ENCODE results near the gene MPHOSPH6. TPM values are rescaled to one million over a fixed set of nuclear protein-coding genes. Genes with fewer than 3 reads are reported as not detected.
"Not testable (repeated sequence)": the region's sequence is repeated elsewhere in the genome, so short reads cannot be mapped to it uniquely, and the experiment has no call there.

Gene MPHOSPH6
- total RNA-seq = 10 to 100 TPM; 48.0 to 48.7 TPM

GRCh38 chr16:82169861-82170845 is at the start of gene MPHOSPH6:
Gene MPHOSPH6 (minus strand): TSS chr16:82170224. CDS start chr16:82170175, 49 bp downstream.
- intact Hi-C loops (cut with DNase I, micrococcal nuclease) = loop anchor here (1.0 to 10.0 kb wide), 8 partner anchors 17 to 855 kb away; partner anchors contain the start of genes GAN (in 1 of the 2) and SDR42E1 (in 1 of the 2)
- peaks cover 1% of the 10 kb centered on the region for H3K9me3 Mint-ChIP-seq (ENCODE audit: low read depth)
- ATAC-seq (peak; percentile 94), DNase-seq (peak; percentile 95)
- H3K27ac Mint-ChIP-seq = peak within 1 kb of the TSS; percentile 97
- ChIA-PET CTCF (interaction anchor here (0.8 to 2.4 kb wide), 6 partner anchors 11 to 484 kb away, joined by 3 to 11 read pairs (median 6); no protein-coding TSS in a partner anchor), POLR2A (interaction anchor here (0.6 to 1.2 kb wide), 2 partner anchors 22 to 484 kb away, joined by 3 to 4 read pairs; no protein-coding TSS in a partner anchor)
- peaks cover 25% of the 10 kb centered on the region for H3K27me3 Mint-ChIP-seq
- H3K4me3 Mint-ChIP-seq = peak within 1 kb of the TSS; percentile 96
- peaks cover 31% of the 10 kb centered on the region for H3K4me1 Mint-ChIP-seq
- peaks cover 34% of the 10 kb centered on the region for H3K36me3 Mint-ChIP-seq (ENCODE audit: low read depth)

- Mint-ChIP-seq H3K27ac (no peak overlapping the region), H3K4me3 (no peak overlapping the region), H3K27me3 (peaks cover 8% of the 10 kb centered on the region), H3K36me3 (ENCODE audit: low read depth) (no peaks in the 10 kb centered on the region), H3K9me3 (ENCODE audit: low read depth) (no peaks in the 10 kb centered on the region), H3K4me1 (no peaks in the 10 kb centered on the region)
- CTCF ChIA-PET = interaction anchor here (1.1 kb wide), 1 partner anchor 11 kb away, joined by 6 read pairs; no protein-coding TSS in a partner anchor
- intact Hi-C loops (cut with DNase I, micrococcal nuclease) = no loop called here
- DNase-seq = no peak
- POLR2A ChIA-PET = no interaction called here
- no peak for ATAC-seq
These were observed 49.3 kb upstream of the MPHOSPH6 start for GRCh38 chr16:82219298-82219697.

GRCh38 chr16:82209314-82209713 is 39.3 kb upstream of the MPHOSPH6 start:
- H3K4me3 Mint-ChIP-seq; H3K36me3 Mint-ChIP-seq (ENCODE audit: low read depth); ATAC-seq; H3K4me1 Mint-ChIP-seq; POLR2A ChIA-PET; H3K27ac Mint-ChIP-seq; H3K9me3 Mint-ChIP-seq (ENCODE audit: low read depth); CTCF ChIA-PET; DNase-seq; intact Hi-C loops (cut with DNase I, micrococcal nuclease): not testable (repeated sequence)
- H3K27me3 Mint-ChIP-seq = peaks cover 27% of the 10 kb centered on the region

- no peak overlapping the region for H3K27ac Mint-ChIP-seq
- no peak for ATAC-seq
- DNase-seq = no peak
- ChIA-PET CTCF (no interaction called here), POLR2A (no interaction called here)
- H3K4me1 Mint-ChIP-seq = no peaks in the 10 kb centered on the region
- peaks cover 10% of the 10 kb centered on the region for H3K27me3 Mint-ChIP-seq
- no peak overlapping the region for H3K4me3 Mint-ChIP-seq
- intact Hi-C loops (cut with DNase I, micrococcal nuclease) = no loop called here
- H3K36me3 Mint-ChIP-seq (ENCODE audit: low read depth) = no peaks in the 10 kb centered on the region
- H3K9me3 Mint-ChIP-seq (ENCODE audit: low read depth) = peaks cover 2% of the 10 kb centered on the region
These were observed 33.2 kb upstream of the MPHOSPH6 start for GRCh38 chr16:82203198-82203597.

- CTCF ChIA-PET = no interaction called here
- H3K9me3 Mint-ChIP-seq (ENCODE audit: low read depth) = peaks cover 2% of the 10 kb centered on the region
- peaks cover 3% of the 10 kb centered on the region for H3K27me3 Mint-ChIP-seq
- H3K4me3 Mint-ChIP-seq = no peak overlapping the region
- H3K4me1 Mint-ChIP-seq = no peaks in the 10 kb centered on the region
- H3K36me3 Mint-ChIP-seq (ENCODE audit: low read depth) = no peaks in the 10 kb centered on the region
- ATAC-seq (no peak), DNase-seq (no peak)
- POLR2A ChIA-PET = no interaction called here
- H3K27ac Mint-ChIP-seq = no peak overlapping the region
- intact Hi-C loops (cut with DNase I, micrococcal nuclease) = no loop called here
These were observed 31.9 kb upstream of the MPHOSPH6 start for GRCh38 chr16:82201926-82202325.

GRCh38 chr16:82201351-82201750 is 31.3 kb upstream of the MPHOSPH6 start:
- Mint-ChIP-seq H3K27me3 (no peaks in the 10 kb centered on the region), H3K4me1 (no peaks in the 10 kb centered on the region), H3K4me3 (no peak overlapping the region), H3K36me3 (ENCODE audit: low read depth) (no peaks in the 10 kb centered on the region), H3K9me3 (ENCODE audit: low read depth) (peaks cover 2% of the 10 kb centered on the region), H3K27ac (no peak overlapping the region)
- intact Hi-C loops (cut with DNase I, micrococcal nuclease) = no loop called here
- ChIA-PET POLR2A (no interaction called here), CTCF (no interaction called here)
- DNase-seq = no peak
- no peak for ATAC-seq

GRCh38 chr16:82199209-82199608 is 29.2 kb upstream of the MPHOSPH6 start:
- no peak for ATAC-seq

GRCh38 chr16:82197540-82198240 is 27.7 kb upstream of the MPHOSPH6 start:
- intact Hi-C loops (cut with DNase I, micrococcal nuclease) = no loop called here

More at GRCh38 chr16:82199209-82199608, 29.2 kb upstream of the MPHOSPH6 start:
- intact Hi-C loops (cut with DNase I, micrococcal nuclease) = no loop called here
- Mint-ChIP-seq H3K27ac (no peak overlapping the region), H3K4me3 (no peak overlapping the region), H3K27me3 (peaks cover 2% of the 10 kb centered on the region), H3K36me3 (ENCODE audit: low read depth) (no peaks in the 10 kb centered on the region), H3K4me1 (peaks cover 2% of the 10 kb centered on the region), H3K9me3 (ENCODE audit: low read depth) (no peaks in the 10 kb centered on the region)
- ChIA-PET CTCF (interaction anchor here (0.5 to 1.0 kb wide), 4 partner anchors 27 to 152 kb away, joined by 3 to 4 read pairs (median 3); no protein-coding TSS in a partner anchor), POLR2A (no interaction called here)
- DNase-seq = no peak

GRCh38 chr16:82195917-82196494 is 26.0 kb upstream of the MPHOSPH6 start:
- POLR2A ChIA-PET = no interaction called here
- DNase-seq (no peak), ATAC-seq (no peak)
- peaks cover 2% of the 10 kb centered on the region for H3K27me3 Mint-ChIP-seq
- intact Hi-C loops (cut with DNase I, micrococcal nuclease) = no loop called here
- H3K4me1 Mint-ChIP-seq = peaks cover 20% of the 10 kb centered on the region
- no peak overlapping the region for H3K27ac Mint-ChIP-seq
- no peaks in the 10 kb centered on the region for H3K9me3 Mint-ChIP-seq (ENCODE audit: low read depth)
- no peaks in the 10 kb centered on the region for H3K36me3 Mint-ChIP-seq (ENCODE audit: low read depth)
- CTCF ChIA-PET = no interaction called here
- no peak overlapping the region for H3K4me3 Mint-ChIP-seq

More at GRCh38 chr16:82197540-82198240, 27.7 kb upstream of the MPHOSPH6 start:
- H3K4me3 Mint-ChIP-seq = no peak overlapping the region
- DNase-seq = no peak
- no peaks in the 10 kb centered on the region for H3K36me3 Mint-ChIP-seq (ENCODE audit: low read depth)
- no peak for ATAC-seq
- CTCF ChIA-PET = interaction anchor here (0.5 kb wide), 1 partner anchor 33 kb away, joined by 3 read pairs; no protein-coding TSS in a partner anchor
- H3K27me3 Mint-ChIP-seq = peaks cover 2% of the 10 kb centered on the region
- no peak overlapping the region for H3K27ac Mint-ChIP-seq
- no peaks in the 10 kb centered on the region for H3K9me3 Mint-ChIP-seq (ENCODE audit: low read depth)
- H3K4me1 Mint-ChIP-seq = peaks cover 12% of the 10 kb centered on the region
- POLR2A ChIA-PET = no interaction called here

- no peak overlapping the region for H3K27ac Mint-ChIP-seq
- H3K4me3 Mint-ChIP-seq = no peak overlapping the region
- H3K4me1 Mint-ChIP-seq = peaks cover 20% of the 10 kb centered on the region
- ATAC-seq (no peak), DNase-seq (no peak)
- peaks cover 12% of the 10 kb centered on the region for H3K27me3 Mint-ChIP-seq
- no peaks in the 10 kb centered on the region for H3K9me3 Mint-ChIP-seq (ENCODE audit: low read depth)
- ChIA-PET POLR2A (no interaction called here), CTCF (interaction anchor here (0.6 to 4.1 kb wide), 2 partner anchors 36 to 856 kb away, joined by 3 to 11 read pairs; no protein-coding TSS in a partner anchor)
- H3K36me3 Mint-ChIP-seq (ENCODE audit: low read depth) = no peaks in the 10 kb centered on the region
- intact Hi-C loops (cut with DNase I, micrococcal nuclease) = no loop called here
These were observed 24.1 kb upstream of the MPHOSPH6 start for GRCh38 chr16:82194086-82194485.

GRCh38 chr16:82192665-82193064 is 22.6 kb upstream of the MPHOSPH6 start:
- ChIA-PET CTCF (interaction anchor here (1.5 to 4.1 kb wide), 2 partner anchors 23 to 37 kb away, joined by 5 to 11 read pairs; partner anchors contain the start of gene MPHOSPH6), POLR2A (interaction anchor here (1.0 to 1.2 kb wide), 2 partner anchors 23 to 118 kb away, joined by 3 to 4 read pairs; partner anchors contain the start of gene MPHOSPH6)
- no peak overlapping the region for H3K4me3 Mint-ChIP-seq
- H3K27ac Mint-ChIP-seq = peak overlapping the region; percentile 85
- H3K9me3 Mint-ChIP-seq (ENCODE audit: low read depth) = no peaks in the 10 kb centered on the region
- H3K4me1 Mint-ChIP-seq = peaks cover 28% of the 10 kb centered on the region
- no peaks in the 10 kb centered on the region for H3K36me3 Mint-ChIP-seq (ENCODE audit: low read depth)
- peak; percentile 65 for DNase-seq
- peaks cover 14% of the 10 kb centered on the region for H3K27me3 Mint-ChIP-seq
- intact Hi-C loops (cut with DNase I, micrococcal nuclease) = loop anchor here in 1 of 2 experiments (1.0 to 2.0 kb wide), 3 partner anchors 22 to 462 kb away; partner anchors contain the start of genes MPHOSPH6 and SDR42E1
- peak; percentile 98 for ATAC-seq
